GM18951 (cell line): ENCODE data around the gene KLF11.
"Not testable (repeated sequence)": the region's sequence is repeated elsewhere in the genome, so short reads cannot be mapped to it uniquely, and the experiment has no call there.

Experiments
- POLR2A ChIP-seq: IDR thresholded peaks from 4 replicates; pipeline ENCODE4 v1.6.1; 2011; ENCODE audit warnings: mild to moderate bottlenecking; ENCODE audit not compliant: insufficient read length, insufficient read depth; ENCODE audit errors: extremely low read depth
- in situ Hi-C: fragments of 300-500 bp; cut with MboI; formaldehyde crosslinking; loops from one replicate; pipeline ENCODE4 v1.12.0; 2022; ENCODE audit warnings: low sequenced_read_pairs, mixed read lengths, inconsistent platforms; ENCODE audit not compliant: unreplicated experiment

KLF11 gene

DNA sequence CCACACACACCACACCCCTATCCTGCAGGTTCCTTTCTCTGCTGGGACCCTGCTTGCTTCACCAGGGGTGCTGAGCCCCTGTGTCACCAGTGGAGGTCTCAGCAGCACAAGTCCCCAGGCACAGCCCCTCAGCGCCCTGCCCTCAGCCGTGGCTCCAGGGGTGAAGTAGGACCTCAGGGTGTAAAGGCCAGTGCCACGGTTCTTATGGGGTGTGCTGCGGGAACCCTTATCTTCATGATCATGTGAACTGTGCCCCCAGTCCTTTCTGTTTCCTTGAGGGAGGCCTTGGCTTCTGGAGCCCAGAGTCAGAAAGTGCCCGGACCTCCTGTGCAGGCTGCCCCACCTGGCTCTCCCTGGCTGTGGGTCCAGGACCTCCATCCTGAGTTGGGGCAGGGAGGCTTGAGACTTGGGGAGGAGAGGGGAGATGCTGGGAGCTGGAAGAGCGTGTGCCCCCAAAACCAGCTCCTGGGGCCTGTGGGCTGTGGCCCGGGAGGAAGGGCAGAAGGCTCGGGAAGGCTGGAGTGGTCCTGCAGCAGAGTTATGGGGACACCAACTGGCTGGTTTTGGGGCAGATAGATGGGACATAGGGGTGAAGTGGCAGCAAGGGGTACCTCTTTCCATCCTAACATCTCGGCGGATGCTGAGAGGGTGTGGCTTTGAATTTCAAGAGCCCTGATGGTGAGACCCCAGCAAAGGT is 20.2 kb upstream of the KLF11 start:
- TF ChIP-seq POLR2A, result no peak
- in situ Hi-C loops, result no loop called here

- TF ChIP-seq POLR2A, result no peak
- in situ Hi-C loops, result no loop called here
Measured at GRCh38 chr2:10026940-10027569, 16.3 kb upstream of the KLF11 start.

DNA sequence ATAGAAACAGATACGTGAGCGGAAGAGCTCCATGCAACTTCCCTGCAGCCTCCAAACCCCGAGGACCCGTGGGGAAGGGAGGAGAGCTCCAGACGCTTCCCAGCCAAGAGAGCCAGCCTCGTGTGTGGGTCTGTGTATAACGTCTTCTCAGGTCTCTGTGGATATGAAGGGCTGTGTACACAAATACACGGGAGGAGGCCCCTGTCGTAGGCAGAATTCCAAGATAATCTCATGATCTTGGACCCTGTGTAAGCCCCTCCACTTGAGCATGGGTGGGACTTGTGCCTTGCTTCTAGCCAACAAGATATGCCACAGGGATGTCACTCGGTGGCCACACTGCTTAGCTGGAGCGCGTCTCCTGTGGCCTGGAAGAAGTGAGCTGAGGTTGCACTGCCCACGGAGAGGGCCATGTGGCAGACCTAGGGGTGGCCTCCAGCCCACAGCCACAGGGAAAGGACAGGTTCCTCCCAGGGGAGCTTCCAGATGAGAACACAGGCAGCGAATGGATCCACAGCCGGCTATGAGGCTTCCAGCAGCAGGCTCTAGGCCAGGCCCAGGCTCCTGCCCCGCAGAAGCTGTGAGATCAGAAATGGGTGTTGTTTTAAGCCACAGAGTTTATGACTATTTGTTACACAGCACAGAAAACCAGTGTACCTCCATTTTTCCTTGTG is 15.6 kb upstream of the KLF11 start:
- TF ChIP-seq POLR2A, result no peak
- in situ Hi-C loops, result no loop called here

GRCh38 chr2:10028407-10028987 is 14.9 kb upstream of the KLF11 start:
- TF ChIP-seq POLR2A, result no peak
- in situ Hi-C loops, result no loop called here

DNA sequence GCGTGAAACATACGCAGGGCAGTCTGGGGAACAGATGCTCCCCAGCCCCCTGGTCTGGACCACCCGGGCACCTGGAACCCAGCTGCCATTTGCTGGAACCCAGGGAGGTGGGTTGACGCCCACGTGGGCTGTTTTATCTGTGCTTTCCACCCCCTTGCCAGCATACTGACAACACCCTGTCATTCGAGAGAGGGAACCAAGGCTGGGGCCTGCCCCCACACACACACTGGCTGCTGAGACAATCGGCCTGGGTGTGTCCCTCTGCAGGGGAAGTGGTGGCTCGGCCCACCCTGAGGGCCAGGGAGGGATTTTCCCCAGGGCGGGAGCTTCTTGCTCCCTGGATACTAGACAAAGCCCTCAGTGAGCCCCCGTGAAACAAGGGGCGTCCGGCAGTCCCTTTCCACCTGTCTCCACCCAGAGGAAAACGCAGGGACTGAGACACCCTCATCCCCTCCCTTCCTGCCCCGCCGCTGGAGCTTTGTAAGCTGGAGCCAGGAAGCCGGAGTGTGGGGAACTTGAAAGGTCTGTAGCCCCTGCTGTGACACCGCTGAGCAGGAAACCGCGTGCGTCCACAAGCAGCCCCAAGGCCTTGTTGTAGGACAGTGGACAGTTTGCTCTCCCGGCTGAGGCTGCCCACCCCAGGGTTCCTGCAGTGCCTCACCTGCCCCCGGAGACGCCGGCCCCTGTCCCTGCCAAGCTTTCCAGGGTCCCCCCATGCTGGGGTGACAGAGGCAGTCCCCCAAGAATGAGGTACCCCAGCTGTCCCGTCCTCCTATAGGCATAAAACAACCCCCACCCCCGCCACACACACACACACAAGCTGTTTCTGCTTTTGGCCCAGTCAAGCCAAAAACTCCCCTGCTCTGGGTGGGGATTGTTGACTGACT is 14.1 kb upstream of the KLF11 start:
- in situ Hi-C loops, result no loop called here
- peak; percentile 14 for TF ChIP-seq POLR2A

DNA sequence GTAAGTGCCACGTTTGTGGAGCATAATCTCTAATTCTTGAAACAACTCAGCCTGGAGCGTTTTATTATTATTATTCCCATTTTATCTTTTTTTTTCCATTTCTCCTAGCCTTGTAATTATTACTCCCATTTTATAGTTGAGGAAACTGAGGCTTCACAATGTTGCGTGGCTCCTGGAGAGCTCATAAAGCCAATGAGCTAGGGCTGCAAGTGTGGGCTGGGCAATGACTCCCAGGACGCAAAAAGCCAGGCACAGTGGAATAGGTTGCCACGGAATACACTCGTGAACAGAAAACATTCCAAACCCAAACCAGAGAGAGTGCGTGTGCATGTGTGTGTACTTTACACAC is 13.5 kb upstream of the KLF11 start:
- in situ Hi-C loops, result no loop called here
- no peak for TF ChIP-seq POLR2A

DNA sequence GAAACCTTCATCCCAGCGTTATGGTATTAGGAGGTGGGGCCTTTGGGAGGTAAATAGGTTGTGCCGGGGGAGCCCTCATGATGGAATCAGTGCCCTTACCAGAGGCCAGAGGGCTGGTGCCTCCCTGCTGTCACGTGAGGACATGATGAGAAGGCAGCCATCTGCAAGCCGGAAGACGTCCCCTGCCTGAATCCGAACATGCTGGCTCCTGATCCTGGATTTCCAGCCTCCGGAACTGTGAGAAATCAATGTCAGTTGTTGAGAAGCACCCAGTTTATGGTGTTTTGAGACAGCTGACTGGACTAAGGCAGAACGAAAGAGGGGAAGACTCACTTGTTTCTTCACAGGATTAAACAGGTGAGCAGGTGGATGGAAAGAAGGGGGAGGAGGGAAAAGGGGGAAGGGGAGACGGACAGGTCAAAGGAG is 13.0 kb upstream of the KLF11 start:
- in situ Hi-C loops, result no loop called here
- no peak for TF ChIP-seq POLR2A

- in situ Hi-C loops, result not testable (repeated sequence)
Measured at GRCh38 chr2:10030798-10031197, 12.6 kb upstream of the KLF11 start.

- no peak for TF ChIP-seq POLR2A
- in situ Hi-C loops, result no loop called here
Measured at GRCh38 chr2:10031886-10032745, 11.2 kb upstream of the KLF11 start.

- TF ChIP-seq POLR2A, result no peak
- in situ Hi-C loops, result no loop called here
Measured at GRCh38 chr2:10032746-10033105, 10.6 kb upstream of the KLF11 start.

- no peak for TF ChIP-seq POLR2A
- in situ Hi-C loops, result no loop called here
Measured at GRCh38 chr2:10033251-10034006, 9.9 kb upstream of the KLF11 start.
